ENCODE data around the gene PTPRR. TPM values are rescaled to one million over a fixed set of nuclear protein-coding genes. Genes with fewer than 3 reads are reported as not detected.

Gene PTPRR
- total and polyA plus RNA-seq, 2 donors (not counting 3 experiments of a cell fraction or from before 2014, with no cell fraction given) = 0.46 to 1.1 TPM

DNA sequence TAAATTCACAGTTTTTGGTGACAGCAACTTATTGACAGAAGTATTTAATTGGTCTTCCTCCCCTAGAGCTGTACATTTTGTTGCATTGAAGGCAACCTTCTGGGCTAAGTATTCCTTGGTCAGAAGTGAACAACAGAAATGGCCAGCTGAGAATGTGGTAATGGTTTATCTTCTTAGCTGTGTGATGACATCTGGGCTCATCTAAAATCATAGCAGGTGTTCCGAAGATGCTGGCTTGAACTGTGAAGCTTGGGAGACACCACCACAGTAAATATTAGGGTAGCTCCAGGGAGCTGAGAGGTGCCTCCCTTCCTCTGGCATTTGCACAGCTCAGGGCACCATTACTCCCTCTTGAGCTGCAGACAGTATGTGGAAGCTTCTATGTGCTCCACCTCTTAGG lies 279.6 kb downstream of the PTPRR start:
- BruUV-seq (replicated peaks) = no TSS peak
- FAIRE-seq = no peak
- Histone ChIP-seq H3K36me3 (ENCODE audit: control insufficient read depth in 2 of 2, extremely low read depth in 1 of 2, insufficient read depth in 2 of 2, low read length in 2 of 2) (no peaks in the 10 kb centered on the region), H3K9ac (replicated peaks; ENCODE audit: extremely low read depth, insufficient read depth, low read length) (no peak overlapping the region), H3K9me1 (replicated peaks; ENCODE audit: control insufficient read depth, extremely low read depth, insufficient read depth, low read length) (no peaks in the 10 kb centered on the region), H3K4me1 (ENCODE audit: control insufficient read depth, extremely low read depth, insufficient read depth, low read length) (peaks cover 42% of the 10 kb centered on the region), H3K27me3 (ENCODE audit: control insufficient read depth in 2 of 2, insufficient read depth in 2 of 2, low read length in 2 of 2) (no peaks in the 10 kb centered on the region), H3K79me2 (ENCODE audit: control insufficient read depth, insufficient read depth, low read length) (peaks cover 17% of the 10 kb centered on the region), H3K9me3 (replicated peaks; ENCODE audit: control insufficient read depth, insufficient read depth, low read length) (no peaks in the 10 kb centered on the region), H3K4me3 (replicated peaks in 1 of 3; ENCODE audit: insufficient read depth in 1 of 3, low read depth in 1 of 3, low read length in 3 of 3) (no peak overlapping the region), H3K27ac (ENCODE audit: insufficient read depth, low read depth, low read length) (no peak overlapping the region), H4K20me1 (replicated peaks; ENCODE audit: control insufficient read depth, extremely low read depth, insufficient read depth, low read length) (no peaks in the 10 kb centered on the region), H2AFZ (ENCODE audit: low read depth, low read length) (no peak overlapping the region), H3K4me2 (ENCODE audit: insufficient read depth, low read length) (no peak overlapping the region)
- CTCF ChIA-PET = interaction anchor here (1.0 to 1.3 kb wide), 3 partner anchors 8 to 740 kb away, joined by 3 to 4 read pairs (median 3); no protein-coding TSS in a partner anchor
- dilution Hi-C loops (cut with MboI; ENCODE audit: extremely low pct_ligation_motif_present, low sequenced_read_pairs) = no loop called here
- POLR2A ChIA-PET = no interaction called here
- intact Hi-C loops (cut with micrococcal nuclease) = no loop called here
- TF ChIP-seq GATA2 (IDR thresholded peaks at IDR 0.05; ENCODE audit: insufficient read depth, insufficient read length, low read depth, low read length) (no peak), POLR2A (IDR thresholded peaks at IDR 0.05; ENCODE audit: low read depth, low read length) (no peak), EZH2 (IDR thresholded peaks at IDR 0.05; ENCODE audit: borderline replicate concordance, low read depth, low read length, severe bottlenecking) (no peak), FOS (IDR thresholded peaks at IDR 0.05; ENCODE audit: borderline replicate concordance, insufficient read depth, low read length) (no peak), JUN (IDR thresholded peaks at IDR 0.05; ENCODE audit: borderline replicate concordance, insufficient read depth, insufficient read length, low read depth) (no peak), POLR2AphosphoS5 (IDR thresholded peaks at IDR 0.05; ENCODE audit: insufficient read depth, low read depth, low read length) (no peak), CTCF (IDR thresholded peaks at IDR 0.05; ENCODE audit: extremely low read depth in 1 of 2, insufficient read depth in 1 of 2, low read depth in 1 of 2, low read length in 2 of 2) (no peak)
- TF ChIP-seq, protein P1, sequence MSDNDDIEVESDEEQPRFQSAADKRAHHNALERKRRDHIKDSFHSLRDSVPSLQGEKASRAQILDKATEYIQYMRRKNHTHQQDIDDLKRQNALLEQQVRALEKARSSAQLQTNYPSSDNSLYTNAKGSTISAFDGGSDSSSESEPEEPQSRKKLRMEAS (IDR thresholded peaks at IDR 0.05; ENCODE audit: insufficient read depth, insufficient read length) = no peak
- no peak for DNase-seq (ENCODE audit: low read depth, low spot score)
